Cardiac muscle cell (in vitro differentiated cells and primary cell): ENCODE results near the gene ZNF425. TPM values are rescaled to one million over a fixed set of nuclear protein-coding genes. Genes with fewer than 3 reads are reported as not detected.

Experiments used
- DNase-seq, 2 donors: peaks; one replicate each; pipeline versions ENCODE4 v3.0.0 to v3.0.0-alpha.2; 2010 to 2017; ENCODE audit warnings: low read depth in 1 of 2, low spot score in 1 of 2
- H3K27ac ChIP-seq: fragments of 200-600 bp; sonication (generic); 2 replicates; pipeline ENCODE4 v1.5.1; 2016
- H3K27me3 ChIP-seq: fragments of 200-600 bp; sonication (generic); 2 replicates; pipeline ENCODE4 v1.6.0; 2016; ENCODE audit warnings: control low read depth
- H3K36me3 ChIP-seq: fragments of 200-600 bp; sonication (generic); 2 replicates; pipeline ENCODE4 v1.5.1; 2016; ENCODE audit warnings: control low read depth
- H3K4me1 ChIP-seq: fragments of 200-600 bp; sonication (generic); 2 replicates; pipeline ENCODE4 v1.8.1; 2017; ENCODE audit warnings: low read depth, mild to moderate bottlenecking, mixed run types
- H3K4me3 ChIP-seq: fragments of 200-600 bp; sonication (generic); 2 replicates; pipeline ENCODE4 v1.5.1; 2016; ENCODE audit warnings: mild to moderate bottlenecking
- H3K9me3 ChIP-seq: fragments of 200-600 bp; sonication (generic); 2 replicates; pipeline ENCODE4 v1.5.1; 2017; ENCODE audit warnings: low read depth, mild to moderate bottlenecking, control low read depth
- polyA plus RNA-seq: library from polyadenylated mRNA; unstranded; fragments of >200 nt; fragmentation: Nextera tagmentation; extraction: Ambion mirVana; gene quantifications from 2 replicates; pipeline ENCODE4 v1.2.1, GENCODE V29; 2016
- total RNA-seq: library from RNA; depleted of rRNA; stranded (reverse); fragments of >200 nt; gene quantifications from 2 replicates; pipeline ENCODE4 v1.2.3, GENCODE V29; 2016
- TF ChIP-seq, protein P1 (sequence below): IDR thresholded peaks from 2 replicates; pipeline ENCODE4 v1.5.1; 2012; ENCODE audit warnings: low read depth, mild to moderate bottlenecking, low read length

Gene ZNF425
- total and polyA plus RNA-seq, 2 experiments from 2014 or later: 6.8 to 11.3 TPM

GRCh38 chr7:149077594-149077993, 48.5 kb downstream of the ZNF425 start:
- DNase-seq: no peak
- TF ChIP-seq, protein P1, sequence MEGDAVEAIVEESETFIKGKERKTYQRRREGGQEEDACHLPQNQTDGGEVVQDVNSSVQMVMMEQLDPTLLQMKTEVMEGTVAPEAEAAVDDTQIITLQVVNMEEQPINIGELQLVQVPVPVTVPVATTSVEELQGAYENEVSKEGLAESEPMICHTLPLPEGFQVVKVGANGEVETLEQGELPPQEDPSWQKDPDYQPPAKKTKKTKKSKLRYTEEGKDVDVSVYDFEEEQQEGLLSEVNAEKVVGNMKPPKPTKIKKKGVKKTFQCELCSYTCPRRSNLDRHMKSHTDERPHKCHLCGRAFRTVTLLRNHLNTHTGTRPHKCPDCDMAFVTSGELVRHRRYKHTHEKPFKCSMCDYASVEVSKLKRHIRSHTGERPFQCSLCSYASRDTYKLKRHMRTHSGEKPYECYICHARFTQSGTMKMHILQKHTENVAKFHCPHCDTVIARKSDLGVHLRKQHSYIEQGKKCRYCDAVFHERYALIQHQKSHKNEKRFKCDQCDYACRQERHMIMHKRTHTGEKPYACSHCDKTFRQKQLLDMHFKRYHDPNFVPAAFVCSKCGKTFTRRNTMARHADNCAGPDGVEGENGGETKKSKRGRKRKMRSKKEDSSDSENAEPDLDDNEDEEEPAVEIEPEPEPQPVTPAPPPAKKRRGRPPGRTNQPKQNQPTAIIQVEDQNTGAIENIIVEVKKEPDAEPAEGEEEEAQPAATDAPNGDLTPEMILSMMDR: no peak
- Histone ChIP-seq H3K36me3 (peaks cover 8% of the 10 kb centered on the region), H3K4me1 (no peaks in the 10 kb centered on the region), H3K9me3 (no peaks in the 10 kb centered on the region), H3K4me3 (no peak overlapping the region), H3K27me3 (no peaks in the 10 kb centered on the region), H3K27ac (no peak overlapping the region)

- H3K36me3 ChIP-seq: peaks cover 9% of the 10 kb centered on the region
- H3K4me3 ChIP-seq: no peak overlapping the region
- H3K9me3 ChIP-seq: no peaks in the 10 kb centered on the region
- no peaks in the 10 kb centered on the region for H3K27me3 ChIP-seq
- no peak overlapping the region for H3K27ac ChIP-seq
- TF ChIP-seq, protein P1: no peak
- no peaks in the 10 kb centered on the region for H3K4me1 ChIP-seq
- no peak for DNase-seq
These were observed 50.8 kb downstream of the ZNF425 start for GRCh38 chr7:149075286-149075685.

DNA sequence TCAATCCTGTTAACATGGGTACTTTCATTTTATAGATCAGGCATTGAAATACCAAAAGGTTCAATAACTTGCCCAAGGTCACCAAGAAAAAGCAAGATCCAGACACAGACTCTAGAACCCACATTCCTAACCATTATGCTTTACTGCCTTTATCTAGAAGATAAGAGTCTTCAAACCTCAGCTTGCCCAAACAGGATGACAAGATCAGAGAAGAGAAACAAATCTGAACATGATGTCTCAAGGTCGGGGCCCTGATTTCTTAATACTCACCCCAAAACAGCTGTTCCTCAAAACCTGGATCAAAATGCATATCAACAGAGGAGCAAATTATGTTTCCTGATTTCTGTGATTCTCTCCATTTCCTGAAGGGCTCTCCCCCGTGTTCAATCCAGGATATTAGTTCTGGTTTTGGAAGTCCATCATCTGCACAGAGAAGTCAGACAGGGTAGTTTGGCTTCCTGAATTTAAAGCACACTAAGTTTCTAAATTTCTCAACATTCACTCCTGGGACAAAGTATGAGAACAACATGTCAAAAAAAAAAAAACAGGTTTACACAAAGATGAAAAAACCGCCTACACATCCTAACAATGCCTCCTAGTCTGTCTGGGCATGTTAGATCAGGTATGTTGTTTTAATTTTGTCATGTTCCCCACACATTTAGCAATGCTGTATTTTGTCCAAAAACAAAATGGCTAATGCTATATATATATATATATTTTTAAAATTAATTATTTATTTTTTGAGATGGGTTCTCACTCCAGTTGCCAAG, 51.8 kb downstream of the ZNF425 start:
- TF ChIP-seq, protein P1: no peak
- H3K9me3 ChIP-seq: no peaks in the 10 kb centered on the region
- H3K27me3 ChIP-seq: no peaks in the 10 kb centered on the region
- H3K27ac ChIP-seq: no peak overlapping the region
- DNase-seq: no peak
- H3K4me3 ChIP-seq: no peak overlapping the region
- H3K36me3 ChIP-seq: peaks cover 11% of the 10 kb centered on the region
- no peaks in the 10 kb centered on the region for H3K4me1 ChIP-seq

DNA sequence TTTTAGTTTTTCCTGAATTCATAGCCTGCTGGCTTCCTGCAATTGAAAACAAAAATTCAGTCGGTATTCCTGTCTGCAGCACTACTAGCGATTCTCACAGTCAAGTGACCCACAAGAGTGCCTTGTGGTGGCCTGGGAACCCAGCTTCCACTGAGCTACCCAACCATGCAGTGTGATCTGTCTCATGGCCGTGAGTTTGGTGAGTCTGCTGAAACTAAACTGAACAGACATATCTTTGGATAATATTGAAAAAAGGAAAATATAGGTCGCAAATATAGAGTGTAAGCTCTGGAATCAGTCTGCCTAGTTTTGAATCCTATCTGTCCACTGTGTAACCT, 53.7 kb downstream of the ZNF425 start:
- Histone ChIP-seq H3K27me3 (no peaks in the 10 kb centered on the region), H3K4me1 (no peaks in the 10 kb centered on the region), H3K36me3 (peaks cover 10% of the 10 kb centered on the region), H3K4me3 (no peak overlapping the region), H3K27ac (no peak overlapping the region), H3K9me3 (no peaks in the 10 kb centered on the region)
- TF ChIP-seq, protein P1: no peak
- DNase-seq: no peak

- no peak overlapping the region for H3K27ac ChIP-seq
- H3K36me3 ChIP-seq: peaks cover 8% of the 10 kb centered on the region
These were observed 54.3 kb downstream of the ZNF425 start for GRCh38 chr7:149071641-149072437.

More at GRCh38 chr7:149071641-149072437, 54.3 kb downstream of the ZNF425 start:
- TF ChIP-seq, protein P1: peak; percentile 10
- Histone ChIP-seq H3K27me3 (no peaks in the 10 kb centered on the region), H3K4me1 (no peaks in the 10 kb centered on the region), H3K4me3 (no peak overlapping the region), H3K9me3 (no peaks in the 10 kb centered on the region)
- DNase-seq: peak in 1 of 2 donors; percentile 58
